OCI-LY3 (cell line): ENCODE results near the gene TP53BP1.

ENCODE experiments used
- CTCF ChIP-seq: fragments of 200-600, 300-600 bp; sonication (generic); IDR thresholded peaks from 2 replicates; pipeline ENCODE4 v1.5.1; 2014; ENCODE audit warnings: antibody characterized with exemption, low read length, low read depth
- EZH2phosphoT487 ChIP-seq: fragments of 200-600 bp; shearing (Covaris generic); IDR thresholded peaks from 2 replicates; pipeline ENCODE4 v1.6.1; 2018; ENCODE audit warnings: antibody characterized with exemption, mixed run types, low read depth

GRCh38 chr15:43534897-43535296 is 41.9 kb upstream of the TP53BP1 start:
- TF ChIP-seq CTCF: no peak
- no peak for TF ChIP-seq EZH2phosphoT487
